KBM-7 (cell line): ENCODE data around the gene UBE2S.
"Not testable (repeated sequence)": the region's sequence is repeated elsewhere in the genome, so short reads cannot be mapped to it uniquely, and the experiment has no call there.

Source experiments
- DNase-seq: peaks from one replicate; pipeline ENCODE4 v3.0.0-alpha.2; 2015
- in situ Hi-C: fragments of 300-500 bp; cut with MboI; formaldehyde crosslinking; loops from 2 replicates; pipeline ENCODE4 v1.14.3; 2020; ENCODE audit warnings: low sequenced_read_pairs, low pct_unique_long_range_greater_than_20kb, mixed read lengths

The UBE2S gene

DNA sequence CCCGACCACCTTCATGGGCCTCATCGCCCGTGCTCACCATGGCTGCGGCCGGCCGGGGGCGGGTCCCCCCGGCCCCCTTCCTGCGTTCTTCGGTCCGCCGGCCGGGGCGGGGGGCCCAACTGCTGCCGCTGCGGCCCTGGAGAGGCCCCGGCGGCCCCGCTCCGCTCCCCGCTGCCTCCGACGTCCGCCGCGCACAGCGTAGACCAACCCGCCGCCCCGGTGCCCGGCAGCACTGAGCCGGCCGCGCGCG lies at the start of gene UBE2S:
UBE2S (minus strand) TSS at position 239 of the 250 bp plus-strand sequence; CDS start at position 40, 199 bp downstream.
- DNase-seq, in situ Hi-C loops: not testable (repeated sequence)

DNA sequence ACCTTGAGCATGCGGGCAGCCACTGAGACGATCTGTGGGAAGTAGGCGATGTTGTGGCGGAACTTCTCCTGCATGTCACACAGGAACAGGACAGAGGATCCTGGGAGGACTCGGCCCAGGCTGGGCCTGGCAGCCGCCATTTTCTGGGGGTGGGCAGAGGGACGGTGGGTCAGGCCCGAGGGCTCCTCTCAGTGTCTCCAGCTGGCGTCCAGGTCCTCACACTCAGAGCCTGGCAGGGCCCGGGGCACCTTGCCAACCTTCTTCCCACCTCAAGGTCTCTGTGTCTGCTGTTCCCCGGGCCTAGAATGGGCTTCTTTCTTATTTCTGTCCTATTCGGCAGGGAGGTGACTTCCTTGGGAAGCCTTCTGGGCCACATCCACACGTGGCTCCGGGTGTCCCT lies 48.8 kb upstream of the UBE2S start:
- in situ Hi-C loops = no loop called here
- DNase-seq = no peak

- in situ Hi-C loops = no loop called here
- DNase-seq = no peak
Observed at GRCh38 chr19:55455576-55456235, 48.1 kb upstream of the UBE2S start.

- in situ Hi-C loops = no loop called here
- peak; percentile 65 for DNase-seq
Observed at GRCh38 chr19:55454787-55455243, 47.2 kb upstream of the UBE2S start.

DNA sequence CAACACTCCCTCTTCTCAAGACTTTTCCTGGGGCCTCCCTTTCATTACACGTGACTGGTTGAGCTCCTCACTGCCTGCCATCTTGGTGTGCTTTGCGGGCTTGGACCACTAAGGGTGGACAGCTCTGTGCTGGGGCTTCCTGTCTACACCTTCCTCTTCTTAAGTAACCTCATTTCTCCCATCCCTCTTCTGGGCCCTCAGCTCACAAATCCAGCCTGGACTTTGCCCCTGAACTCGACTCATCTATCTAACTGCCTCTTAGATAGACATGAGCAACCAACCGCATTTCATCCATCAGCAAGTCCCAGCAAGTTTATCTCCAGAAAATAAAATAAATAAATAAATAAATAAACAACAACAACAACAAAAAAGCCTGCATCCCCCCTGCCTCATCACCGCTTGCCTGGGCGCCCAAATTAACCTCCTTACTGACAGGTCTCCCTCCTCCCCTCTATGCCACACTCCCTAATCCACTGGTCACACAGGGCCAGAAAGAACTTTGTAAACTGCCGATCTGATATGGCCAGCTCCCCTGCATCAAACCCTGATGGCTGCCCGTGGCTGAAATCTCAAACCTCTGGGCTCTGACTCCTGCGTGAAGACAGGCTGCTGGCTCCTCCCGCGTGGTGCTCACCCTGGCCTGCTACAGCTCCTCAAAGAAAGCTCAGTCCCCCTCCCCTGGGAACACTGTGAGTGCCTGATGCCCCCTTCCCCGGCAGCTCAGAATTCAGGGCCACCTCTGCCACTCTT lies 46.1 kb upstream of the UBE2S start:
- DNase-seq = no peak
- in situ Hi-C loops = no loop called here

- DNase-seq = peak; percentile 74
- in situ Hi-C loops = no loop called here
Observed at GRCh38 chr19:55452749-55453346, 45.3 kb upstream of the UBE2S start.

DNA sequence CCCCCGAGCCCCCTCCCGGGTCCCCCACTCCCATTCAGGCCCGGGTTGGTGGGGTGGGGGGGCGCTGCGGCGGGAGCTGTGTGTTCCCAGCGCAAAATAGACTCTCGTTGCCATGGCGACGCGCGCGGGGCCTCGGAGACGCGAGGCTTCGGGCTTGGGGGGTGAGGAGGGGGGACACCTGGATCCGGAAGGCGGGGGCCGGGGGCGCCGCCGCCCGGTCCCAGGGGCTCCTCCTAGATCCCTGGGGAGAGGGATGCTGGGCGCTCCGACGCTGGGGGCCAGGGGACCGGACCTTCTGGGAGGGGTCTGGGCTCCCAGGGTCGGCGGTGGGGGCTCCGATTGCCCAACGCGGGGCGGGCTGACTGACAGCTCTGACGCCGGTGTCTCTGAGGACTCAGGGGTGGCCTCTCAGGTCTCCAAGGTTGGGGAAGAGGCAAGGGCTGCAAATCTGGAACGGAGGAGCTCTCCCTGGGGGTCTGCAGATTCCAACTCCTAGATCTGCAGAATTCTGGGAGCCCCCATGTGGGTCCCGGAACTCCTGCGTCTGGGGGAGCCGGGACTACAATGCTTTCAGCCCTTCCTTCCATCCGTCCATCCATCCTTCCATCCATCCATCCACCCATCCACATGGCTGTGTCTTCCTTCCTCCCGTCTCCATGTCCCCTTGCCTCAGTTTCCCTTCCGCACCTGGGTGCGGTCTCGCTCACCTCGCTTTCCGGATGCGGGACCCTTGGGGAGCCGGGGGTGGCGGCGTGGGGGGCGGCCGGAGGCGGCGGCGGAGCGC lies 44.6 kb upstream of the UBE2S start:
- in situ Hi-C loops = no loop called here

DNA sequence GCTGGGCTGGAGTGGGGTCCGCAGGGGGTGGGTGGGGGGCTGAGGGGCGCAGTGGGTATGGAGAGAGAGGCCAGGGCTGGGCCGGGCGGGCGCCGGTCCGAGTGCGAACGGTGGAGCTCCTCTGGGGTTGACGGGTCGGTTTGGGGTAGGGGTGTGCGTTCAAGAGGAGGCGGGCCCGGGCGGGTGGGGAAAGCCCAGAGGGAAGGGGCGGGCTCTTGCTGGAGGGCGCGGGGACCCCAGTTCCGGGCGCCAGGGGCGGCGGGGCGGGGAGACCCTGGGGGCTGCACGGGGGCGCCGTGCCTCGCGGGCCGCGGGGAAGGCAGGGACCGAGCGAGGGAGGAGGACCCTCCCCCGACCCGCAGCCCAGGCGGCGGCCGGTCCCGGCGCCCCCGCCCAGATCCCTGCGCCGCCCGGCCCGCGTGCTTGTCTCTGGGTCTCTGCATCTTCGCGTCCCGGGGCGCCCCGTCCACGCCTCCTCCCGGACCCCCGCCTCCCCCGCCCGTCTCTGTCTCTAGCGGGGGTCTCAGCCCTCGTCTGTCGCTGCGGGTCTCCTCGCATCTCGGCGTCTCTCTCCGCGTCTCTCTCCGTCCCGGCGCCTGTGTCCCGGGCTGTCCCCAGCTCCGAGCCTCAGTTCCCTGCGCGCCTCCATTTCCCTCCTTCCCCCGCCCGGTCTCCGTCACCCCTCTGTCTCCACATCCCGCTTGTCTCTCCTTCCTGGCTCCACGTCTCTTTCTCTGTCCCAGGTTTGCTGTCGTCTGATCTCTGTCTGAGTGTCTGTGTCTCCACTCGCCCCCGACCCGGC lies 43.8 kb upstream of the UBE2S start:
- in situ Hi-C loops = no loop called here
- DNase-seq = no peak

More for the DNA sequence above, 44.6 kb upstream of the UBE2S start:
- DNase-seq = no peak

- no peak for DNase-seq
Observed at GRCh38 chr19:55449469-55449868, 41.9 kb upstream of the UBE2S start.

GRCh38 chr19:55448175-55448490 lies 40.5 kb upstream of the UBE2S start:
- in situ Hi-C loops, DNase-seq: not testable (repeated sequence)

More at GRCh38 chr19:55449469-55449868, 41.9 kb upstream of the UBE2S start:
- in situ Hi-C loops = no loop called here

- DNase-seq = peak; percentile 58
- in situ Hi-C loops = no loop called here
Observed at GRCh38 chr19:55447421-55448174, 40.0 kb upstream of the UBE2S start.

- in situ Hi-C loops = no loop called here
- DNase-seq = no peak
Observed at GRCh38 chr19:55446060-55446459, 38.5 kb upstream of the UBE2S start.

GRCh38 chr19:55444646-55445045 lies 37.1 kb upstream of the UBE2S start:
- DNase-seq = no peak
- in situ Hi-C loops = no loop called here

GRCh38 chr19:55443824-55444480 lies 36.4 kb upstream of the UBE2S start:
- no peak for DNase-seq
- in situ Hi-C loops = no loop called here

DNA sequence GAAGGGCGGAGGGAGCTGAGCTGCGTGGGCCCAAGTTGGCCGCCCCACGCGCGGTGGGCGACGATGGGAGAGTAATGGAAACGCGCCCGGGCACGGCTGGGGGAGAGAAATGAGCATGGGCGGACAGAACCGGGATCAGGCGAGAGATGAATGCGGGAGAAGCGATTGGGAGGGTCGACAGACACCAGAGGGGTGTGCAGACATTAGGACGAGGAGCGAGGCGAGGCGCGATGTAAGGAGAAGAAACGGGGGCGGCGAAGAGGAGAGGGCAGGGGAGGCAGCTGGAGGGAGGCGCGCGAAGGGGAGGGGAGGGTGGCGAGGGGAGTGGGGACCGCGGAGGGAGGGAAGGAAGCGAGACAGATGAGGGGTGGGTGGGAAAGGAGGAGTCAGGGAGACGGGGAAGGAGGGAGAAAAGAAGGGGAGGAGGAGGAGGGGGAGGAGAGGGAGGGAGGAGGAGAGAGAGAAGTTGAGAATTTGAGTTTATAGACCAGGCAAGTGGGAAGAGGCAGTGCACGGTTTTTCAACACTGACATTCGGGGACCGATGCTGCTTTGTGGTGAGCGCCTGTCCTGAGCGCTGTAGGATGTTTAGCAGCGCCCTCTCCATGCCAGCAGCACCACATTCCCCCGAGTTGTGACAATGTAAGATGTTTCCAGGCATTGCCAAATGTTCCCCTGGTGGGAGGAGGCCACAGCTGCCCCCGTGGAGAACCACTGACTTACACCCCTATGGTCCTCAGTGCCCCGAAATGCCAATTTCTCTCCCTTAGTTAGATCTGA lies 35.6 kb upstream of the UBE2S start, which contains the start of gene SHISA7:
SHISA7 (minus strand) TSS at position 256 of the 779 bp plus-strand sequence. CDS start 437 bp downstream, outside the sequence.
- in situ Hi-C loops = no loop called here
- no peak for DNase-seq

GRCh38 chr19:55442372-55442961 lies 34.9 kb upstream of the UBE2S start:
- no peak for DNase-seq
- in situ Hi-C loops = no loop called here
